IMR-90 (cell line): ENCODE data around the gene IDH3A.

ENCODE experiments used
- CEBPB ChIP-seq: IDR thresholded peaks from 2 replicates; pipeline ENCODE4 v1.6.1; 2012; ENCODE audit warnings: low read depth, low read length, improper control_type of control experiment
- CHD1 ChIP-seq: IDR thresholded peaks from 2 replicates; pipeline ENCODE4 v1.6.1; 2012; ENCODE audit warnings: low read depth, low read length, improper control_type of control experiment
- CTCF ChIP-seq: conservative IDR thresholded peaks from 2 replicates; pipeline ENCODE4 v1.5.1; 2012; ENCODE audit warnings: mild to moderate bottlenecking, low read depth, low read length, improper control_type of control experiment
- ELK1 ChIP-seq: fragments of 150-350 bp; IDR thresholded peaks from 2 replicates; pipeline ENCODE4 v1.6.1; 2016; ENCODE audit warnings: low read depth, mild to moderate bottlenecking, low read length, moderate library complexity, borderline replicate concordance
- MAFK ChIP-seq: IDR thresholded peaks from 2 replicates; pipeline ENCODE4 v1.6.1; 2012; ENCODE audit warnings: low read depth, low read length, improper control_type of control experiment
- NFE2L2 ChIP-seq: fragments of 150-350 bp; IDR thresholded peaks from 2 replicates; pipeline ENCODE4 v1.6.1; 2016; ENCODE audit warnings: low read depth, mild to moderate bottlenecking, low read length
- POLR2A ChIP-seq: IDR thresholded peaks from 2 replicates; pipeline ENCODE4 v1.6.1; 2012; ENCODE audit warnings: mild to moderate bottlenecking, low read depth, low read length
- RAD21 ChIP-seq: IDR thresholded peaks from 2 replicates; pipeline ENCODE4 v1.6.1; 2012; ENCODE audit warnings: low read length, improper control_type of control experiment
- RCOR1 ChIP-seq: IDR thresholded peaks from 2 replicates; pipeline ENCODE4 v1.6.1; 2012; ENCODE audit warnings: mild to moderate bottlenecking, low read length, improper control_type of control experiment; ENCODE audit not compliant: insufficient replicate concordance
- RFX5 ChIP-seq: IDR thresholded peaks from 2 replicates; pipeline ENCODE4 v1.8.0; 2012; ENCODE audit warnings: low read depth, mild to moderate bottlenecking, low read length, moderate library complexity
- SMC3 ChIP-seq: fragments of 150-350 bp; IDR thresholded peaks from 2 replicates; pipeline ENCODE4 v1.6.1; 2016; ENCODE audit warnings: low read depth, mild to moderate bottlenecking, antibody characterized with exemption, low read length, moderate library complexity
- USF2 ChIP-seq: fragments of 150-350 bp; IDR thresholded peaks from 2 replicates; pipeline ENCODE4 v1.6.1; 2017; ENCODE audit warnings: mild to moderate bottlenecking, antibody characterized with exemption, low read length, low read depth

GRCh38 chr15:78216276-78217104, 67.3 kb downstream of the IDH3A start:
- TF ChIP-seq CTCF (no peak), CHD1 (no peak), POLR2A (no peak), CEBPB (no peak), RAD21 (no peak), RFX5 (no peak), RCOR1 (no peak), MAFK (no peak), SMC3 (no peak), NFE2L2 (no peak), USF2 (no peak), ELK1 (no peak)
